B cell (primary cell): Measurements from ENCODE around the gene DNAJC7.
"Not testable (repeated sequence)": the region's sequence is repeated elsewhere in the genome, so short reads cannot be mapped to it uniquely, and the experiment has no call there.

Source experiments
- CTCF ChIP-seq: fragments of 200-600 bp; IDR thresholded peaks from one replicate; pipeline ENCODE4 v1.8.0; 2022; ENCODE audit warnings: antibody characterized with exemption, mild to moderate bottlenecking
- EZH2 ChIP-seq: IDR thresholded peaks from 2 replicates; pipeline ENCODE4 v1.6.1; 2012; ENCODE audit warnings: borderline replicate concordance, low read depth, mild to moderate bottlenecking, moderate library complexity, low read length; ENCODE audit not compliant: insufficient read depth, poor library complexity, severe bottlenecking

DNA sequence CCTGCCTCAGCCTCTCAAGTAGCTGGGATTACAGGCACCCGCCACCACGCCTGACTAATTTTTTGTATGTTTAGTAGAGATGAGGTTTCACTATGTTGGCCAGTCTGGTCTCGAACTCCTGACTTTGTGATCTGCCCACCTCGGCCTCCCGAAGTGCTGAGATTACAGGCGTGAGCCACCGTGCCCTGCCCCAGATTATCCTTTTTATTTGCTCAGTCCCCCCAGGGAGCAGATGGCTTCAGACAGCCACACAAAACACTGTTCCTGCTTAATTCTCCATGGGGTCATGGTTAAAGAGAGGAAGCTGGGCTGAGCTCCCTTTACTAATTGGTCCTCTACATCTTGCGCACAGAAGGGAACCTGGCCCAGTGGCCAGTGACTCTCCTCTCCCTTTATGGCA, 3.6 kb upstream of the DNAJC7 start:
- not testable (repeated sequence) for TF ChIP-seq CTCF, EZH2
